DMS53 treated with DMSO at 0.1 percent for 48 hours (cell line): ENCODE results near the gene P3H2.

ENCODE experiments used
- DNase-seq: peaks from one replicate; lab custom pipeline; 2025; ENCODE audit not compliant: unreplicated experiment; lab: John Stamatoyannopoulos, UW

P3H2 gene

GRCh38 chr3:189907803-189908202, 212.9 kb downstream of the P3H2 start:
- DNase-seq = no peak
